Measurements from ENCODE around the gene TSPAN31. TPM values are rescaled to one million over a fixed set of nuclear protein-coding genes. Genes with fewer than 3 reads are reported as not detected.

Gene TSPAN31
- total RNA-seq, 1 donor from 2014 or later, result 18.6 TPM

GRCh38 chr12:57716305-57716704 is 28.5 kb upstream of the TSPAN31 start:
- Histone ChIP-seq H3K79me2 (ENCODE audit: insufficient read depth, low read length) (no peaks in the 10 kb centered on the region), H4K20me1 (ENCODE audit: insufficient read depth, low read length) (no peaks in the 10 kb centered on the region), H2AFZ (ENCODE audit: low read depth, low read length) (no peak overlapping the region), H3K9ac (ENCODE audit: low read length) (no peak overlapping the region), H3K4me1 (ENCODE audit: insufficient read depth, low read length) (no peaks in the 10 kb centered on the region), H3K36me3 (ENCODE audit: insufficient read depth, low read length) (peaks cover 33% of the 10 kb centered on the region), H3K27me3 (ENCODE audit: insufficient read depth, low read length) (no peaks in the 10 kb centered on the region), H3K4me3 (ENCODE audit: insufficient read depth, low read depth, low read length) (no peak overlapping the region), H3K4me2 (ENCODE audit: low read length) (no peak overlapping the region), H3K9me3 (ENCODE audit: insufficient read depth, low read depth, low read length) (no peaks in the 10 kb centered on the region), H3K27ac (ENCODE audit: low read depth, low read length) (no peak overlapping the region)
- no peak overlapping the region for H3K4me3 Mint-ChIP-seq (ENCODE audit: unreplicated experiment)
- no peaks in the 10 kb centered on the region for H3K9me3 Mint-ChIP-seq (ENCODE audit: unreplicated experiment)
- no peaks in the 10 kb centered on the region for H3K4me1 Mint-ChIP-seq (ENCODE audit: low read depth, unreplicated experiment)
- DNase-seq (ENCODE audit: low read depth), result no peak
- TF ChIP-seq CTCF (IDR thresholded peaks at IDR 0.05; ENCODE audit: insufficient read depth, low read depth, low read length) (no peak), EZH2 (IDR thresholded peaks at IDR 0.05; ENCODE audit: insufficient read depth, low read length) (no peak)
- no peak for FAIRE-seq
- H3K27me3 Mint-ChIP-seq (ENCODE audit: low read depth, unreplicated experiment), result no peaks in the 10 kb centered on the region
- no peak overlapping the region for H3K27ac Mint-ChIP-seq (ENCODE audit: unreplicated experiment)
- H3K36me3 Mint-ChIP-seq (ENCODE audit: low read depth, unreplicated experiment), result peaks cover 37% of the 10 kb centered on the region

- Histone ChIP-seq H3K4me3 (ENCODE audit: insufficient read depth, low read depth, low read length) (no peak overlapping the region), H4K20me1 (ENCODE audit: insufficient read depth, low read length) (no peaks in the 10 kb centered on the region), H2AFZ (ENCODE audit: low read depth, low read length) (no peak overlapping the region), H3K9ac (ENCODE audit: low read length) (no peak overlapping the region), H3K36me3 (ENCODE audit: insufficient read depth, low read length) (peaks cover 38% of the 10 kb centered on the region), H3K4me2 (ENCODE audit: low read length) (no peak overlapping the region), H3K79me2 (ENCODE audit: insufficient read depth, low read length) (no peaks in the 10 kb centered on the region), H3K9me3 (ENCODE audit: insufficient read depth, low read depth, low read length) (no peaks in the 10 kb centered on the region), H3K4me1 (ENCODE audit: insufficient read depth, low read length) (no peaks in the 10 kb centered on the region), H3K27me3 (ENCODE audit: insufficient read depth, low read length) (no peaks in the 10 kb centered on the region), H3K27ac (ENCODE audit: low read depth, low read length) (no peak overlapping the region)
- Mint-ChIP-seq H3K27me3 (ENCODE audit: low read depth, unreplicated experiment) (peaks cover 2% of the 10 kb centered on the region), H3K27ac (ENCODE audit: unreplicated experiment) (no peak overlapping the region), H3K4me1 (ENCODE audit: low read depth, unreplicated experiment) (no peaks in the 10 kb centered on the region), H3K36me3 (ENCODE audit: low read depth, unreplicated experiment) (peaks cover 38% of the 10 kb centered on the region), H3K4me3 (ENCODE audit: unreplicated experiment) (no peak overlapping the region), H3K9me3 (ENCODE audit: unreplicated experiment) (no peaks in the 10 kb centered on the region)
- TF ChIP-seq EZH2 (IDR thresholded peaks at IDR 0.05; ENCODE audit: insufficient read depth, low read length) (no peak), CTCF (IDR thresholded peaks at IDR 0.05; ENCODE audit: insufficient read depth, low read depth, low read length) (no peak)
- DNase-seq (ENCODE audit: low read depth) (no peak), FAIRE-seq (no peak)
Measured at GRCh38 chr12:57717131-57717530, 27.7 kb upstream of the TSPAN31 start.

GRCh38 chr12:57717846-57718640 is 26.8 kb upstream of the TSPAN31 start:
- H3K27me3 Mint-ChIP-seq (ENCODE audit: low read depth, unreplicated experiment), result peaks cover 6% of the 10 kb centered on the region

More at GRCh38 chr12:57717846-57718640, 26.8 kb upstream of the TSPAN31 start:
- DNase-seq (ENCODE audit: low read depth), result no peak
- H4K20me1 ChIP-seq (ENCODE audit: insufficient read depth, low read length), result no peaks in the 10 kb centered on the region
- no peak overlapping the region for H3K4me3 Mint-ChIP-seq (ENCODE audit: unreplicated experiment)
- H3K9ac ChIP-seq (ENCODE audit: low read length), result no peak overlapping the region
- no peak overlapping the region for H3K27ac ChIP-seq (ENCODE audit: low read depth, low read length)
- no peak overlapping the region for H3K27ac Mint-ChIP-seq (ENCODE audit: unreplicated experiment)
- H2AFZ ChIP-seq (ENCODE audit: low read depth, low read length), result no peak overlapping the region
- no peaks in the 10 kb centered on the region for H3K9me3 ChIP-seq (ENCODE audit: insufficient read depth, low read depth, low read length)
- H3K4me2 ChIP-seq (ENCODE audit: low read length), result no peak overlapping the region
- H3K36me3 ChIP-seq (ENCODE audit: insufficient read depth, low read length), result peaks cover 38% of the 10 kb centered on the region
- H3K36me3 Mint-ChIP-seq (ENCODE audit: low read depth, unreplicated experiment), result peaks cover 38% of the 10 kb centered on the region
- H3K4me1 ChIP-seq (ENCODE audit: insufficient read depth, low read length), result no peaks in the 10 kb centered on the region
- no peak overlapping the region for H3K4me3 ChIP-seq (ENCODE audit: insufficient read depth, low read depth, low read length)
- no peak for FAIRE-seq
- no peaks in the 10 kb centered on the region for H3K9me3 Mint-ChIP-seq (ENCODE audit: unreplicated experiment)
- H3K27me3 ChIP-seq (ENCODE audit: insufficient read depth, low read length), result no peaks in the 10 kb centered on the region
- no peaks in the 10 kb centered on the region for H3K4me1 Mint-ChIP-seq (ENCODE audit: low read depth, unreplicated experiment)
- no peaks in the 10 kb centered on the region for H3K79me2 ChIP-seq (ENCODE audit: insufficient read depth, low read length)
- TF ChIP-seq CTCF (IDR thresholded peaks at IDR 0.05; ENCODE audit: insufficient read depth, low read depth, low read length) (no peak), EZH2 (IDR thresholded peaks at IDR 0.05; ENCODE audit: insufficient read depth, low read length) (no peak)

Measured in astrocyte (in vitro differentiated cells and primary cell).